HG03575 (cell line): ENCODE measurements around the gene GJB1.
"Not testable (repeated sequence)": the region's sequence is repeated elsewhere in the genome, so short reads cannot be mapped to it uniquely, and the experiment has no call there.

Source experiments
- ATAC-seq: cut with Tn5 transposase; IDR thresholded peaks from one replicate; pipeline ENCODE4 v1.9.1; 2021; ENCODE audit not compliant: unreplicated experiment, insufficient number of reproducible peaks, low FRiP score; ENCODE audit errors: extremely low read depth

Gene GJB1

GRCh38 chrX:71222929-71223328, at the start of gene GJB1:
GJB1 (plus strand) TSS chrX:71223224; CDS start chrX:71223708, 484 bp downstream.
- no peak for ATAC-seq

- ATAC-seq: no peak
Observed at GRCh38 chrX:71173440-71173839, 49.6 kb upstream of the GJB1 start.

- no peak for ATAC-seq
Observed at GRCh38 chrX:71174795-71175194, 48.2 kb upstream of the GJB1 start.

DNA sequence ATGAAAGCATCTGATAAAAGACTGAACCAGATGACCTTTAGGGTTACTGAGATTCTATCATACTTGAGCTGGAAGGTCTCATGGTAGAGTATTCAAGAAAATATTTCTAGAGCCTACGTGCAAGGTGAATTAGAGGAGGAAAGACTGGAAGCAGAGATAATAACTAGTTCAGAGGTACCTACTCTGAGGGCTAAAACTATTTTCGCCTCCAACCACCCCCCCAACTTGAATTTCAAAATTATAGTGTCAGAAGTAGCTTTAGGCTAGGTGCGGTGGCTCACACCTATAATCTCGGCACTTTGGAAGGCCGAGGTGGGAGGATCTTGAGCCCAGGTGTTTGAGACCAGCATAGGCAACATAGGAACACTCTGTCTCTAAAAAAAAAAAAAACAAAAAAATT, 47.5 kb upstream of the GJB1 start:
- ATAC-seq: no peak

DNA sequence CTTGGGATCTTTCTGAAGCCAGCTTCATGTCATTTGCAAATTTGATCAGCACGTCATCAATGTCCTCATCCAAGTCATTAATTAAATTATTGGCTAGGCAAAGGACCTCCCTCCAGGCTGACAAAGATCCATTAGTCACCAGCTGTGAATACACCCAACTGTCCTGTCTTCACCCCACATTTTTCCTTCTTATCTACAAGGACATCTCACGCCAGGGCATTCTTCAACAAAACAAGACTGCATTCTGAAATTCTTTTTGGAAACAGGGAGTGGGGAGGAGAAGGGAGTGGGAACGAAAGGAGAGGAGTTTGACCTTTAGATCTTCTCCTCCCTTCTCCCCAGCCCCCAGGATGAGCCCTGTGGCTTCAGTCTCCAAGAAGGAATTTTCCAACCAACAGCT, 45.7 kb upstream of the GJB1 start:
- ATAC-seq: no peak

DNA sequence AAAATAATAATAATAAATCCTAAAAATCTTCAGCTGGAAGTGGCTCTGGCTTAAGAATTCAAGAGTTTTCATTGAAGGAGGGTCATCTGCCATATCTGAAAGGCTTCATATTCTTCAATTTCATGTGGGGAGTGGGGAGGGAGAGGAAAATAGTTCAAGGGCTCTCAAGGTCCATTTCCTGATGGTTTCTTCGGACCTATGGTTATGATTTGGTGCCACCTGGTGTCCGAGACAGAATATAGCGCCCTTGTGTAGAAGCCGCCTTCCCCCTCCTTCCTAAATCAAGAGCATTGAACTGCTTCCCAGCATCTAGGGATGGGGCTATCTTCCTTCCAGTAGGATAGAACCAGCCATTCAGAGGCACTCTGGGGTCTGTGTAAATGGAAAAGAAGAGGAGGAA, 44.1 kb upstream of the GJB1 start:
- no peak for ATAC-seq

- not testable (repeated sequence) for ATAC-seq
Observed at GRCh38 chrX:71180579-71181265, 42.3 kb upstream of the GJB1 start.

DNA sequence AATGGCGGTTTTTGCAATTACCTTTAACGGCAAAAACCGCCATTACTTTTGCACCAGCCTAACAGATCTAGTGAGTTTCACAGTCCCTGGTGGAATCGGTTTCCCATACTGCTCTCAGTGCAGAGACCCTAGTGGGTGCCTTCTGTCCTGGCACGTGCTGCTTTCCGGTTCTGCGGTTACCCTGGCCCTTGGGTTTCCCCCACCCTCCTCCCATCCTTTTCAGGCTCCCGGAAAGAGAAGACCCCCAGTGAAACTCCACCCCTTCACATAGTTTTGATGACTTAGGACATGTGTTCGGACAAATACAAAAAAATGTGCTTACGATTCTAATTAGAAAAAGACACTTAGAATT, 41.5 kb upstream of the GJB1 start:
- ATAC-seq: peak; percentile 16

GRCh38 chrX:71181910-71182799, 40.9 kb upstream of the GJB1 start:
- peak; percentile 78 for ATAC-seq

- ATAC-seq: no peak
Observed at GRCh38 chrX:71182871-71183270, 40.2 kb upstream of the GJB1 start.

DNA sequence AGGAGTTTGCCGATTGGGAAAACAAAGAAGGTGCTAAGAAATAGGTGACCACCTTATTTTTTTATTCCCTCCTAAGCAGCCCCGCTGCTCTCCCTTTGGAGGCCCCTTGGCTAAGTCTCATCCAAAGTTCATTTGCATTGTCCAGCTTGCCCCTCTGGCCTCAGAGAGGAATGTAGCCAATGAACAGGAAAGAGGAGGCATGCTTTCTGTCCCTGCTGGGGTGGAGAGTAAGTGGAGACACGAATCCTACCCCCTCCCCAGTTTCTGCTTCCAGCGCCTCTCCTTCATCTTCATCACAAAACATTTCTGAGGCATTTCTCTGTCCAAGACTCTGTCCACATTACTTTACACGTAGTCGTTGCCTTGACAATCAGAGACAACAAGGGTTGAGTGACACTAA, 39.7 kb upstream of the GJB1 start:
- ATAC-seq: no peak

DNA sequence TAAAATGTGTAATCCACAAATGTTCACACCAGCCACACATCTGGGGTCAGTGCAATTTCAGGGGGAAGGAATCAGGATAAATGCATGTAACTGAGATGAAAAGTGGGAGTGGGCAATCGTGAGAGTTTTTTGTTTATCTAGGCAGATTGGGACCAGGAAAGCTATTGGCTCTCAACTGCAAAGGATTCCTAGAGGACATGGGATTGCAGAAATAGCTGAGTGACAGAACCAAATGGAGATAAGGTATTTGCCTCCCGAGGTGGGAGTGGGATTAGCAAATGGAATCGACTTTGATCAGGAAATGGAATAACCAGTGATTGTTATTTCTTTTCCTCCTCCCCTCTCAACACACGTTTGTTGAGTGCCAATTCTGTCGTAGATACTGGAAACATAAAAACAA, 38.9 kb upstream of the GJB1 start:
- no peak for ATAC-seq

DNA sequence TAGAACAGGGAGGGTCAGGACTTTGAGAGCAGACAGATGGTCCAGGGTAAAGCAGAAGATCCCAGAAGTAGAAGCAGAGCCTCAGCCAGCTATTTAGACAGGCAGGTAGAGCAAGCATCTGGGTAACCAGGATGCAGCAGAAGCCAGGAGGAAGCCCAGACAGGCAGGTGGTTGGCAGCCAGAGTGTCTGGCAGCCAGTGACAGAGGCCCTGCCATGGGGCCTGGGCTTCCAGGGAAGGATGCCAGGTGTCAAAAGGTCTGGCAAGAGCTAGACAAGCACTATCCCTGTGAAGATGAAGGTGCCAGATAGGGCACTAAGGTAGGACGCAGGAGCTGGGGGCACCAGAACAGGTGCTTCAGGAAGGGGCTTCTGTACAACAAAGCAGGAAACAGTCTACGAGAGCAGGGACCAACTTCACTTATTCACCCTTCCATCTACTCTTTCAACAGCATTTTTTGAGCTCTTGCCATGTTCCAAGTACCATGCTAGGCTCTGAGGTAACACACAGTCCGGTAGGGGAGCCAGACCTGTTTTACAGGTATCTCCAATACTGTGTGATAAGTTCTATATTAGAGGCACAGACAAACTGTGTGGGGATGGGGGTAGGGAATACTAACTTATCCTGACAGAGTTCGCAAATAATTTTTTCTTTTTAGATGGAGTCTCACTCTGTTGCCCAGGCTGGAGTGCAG, 38.1 kb upstream of the GJB1 start:
- ATAC-seq: no peak

DNA sequence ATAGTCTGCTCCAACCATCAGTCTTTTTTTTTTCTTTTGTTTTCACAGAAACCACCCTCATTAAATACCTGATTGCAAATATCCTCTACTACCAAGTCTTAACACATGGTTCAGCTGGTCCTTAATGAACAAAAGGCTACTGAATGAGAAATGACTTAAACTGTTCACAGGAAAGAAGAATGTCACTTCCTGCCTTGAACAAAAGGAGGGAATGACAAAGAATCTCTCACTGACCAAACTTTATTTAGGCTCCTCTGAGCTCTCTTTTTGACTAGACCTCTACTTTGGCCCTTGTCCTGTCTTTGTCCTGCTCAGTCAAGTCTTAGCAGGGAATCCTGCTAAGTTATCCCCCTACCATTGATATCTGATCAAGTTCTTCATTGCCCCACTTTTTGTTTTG, 31.8 kb upstream of the GJB1 start:
- no peak for ATAC-seq

DNA sequence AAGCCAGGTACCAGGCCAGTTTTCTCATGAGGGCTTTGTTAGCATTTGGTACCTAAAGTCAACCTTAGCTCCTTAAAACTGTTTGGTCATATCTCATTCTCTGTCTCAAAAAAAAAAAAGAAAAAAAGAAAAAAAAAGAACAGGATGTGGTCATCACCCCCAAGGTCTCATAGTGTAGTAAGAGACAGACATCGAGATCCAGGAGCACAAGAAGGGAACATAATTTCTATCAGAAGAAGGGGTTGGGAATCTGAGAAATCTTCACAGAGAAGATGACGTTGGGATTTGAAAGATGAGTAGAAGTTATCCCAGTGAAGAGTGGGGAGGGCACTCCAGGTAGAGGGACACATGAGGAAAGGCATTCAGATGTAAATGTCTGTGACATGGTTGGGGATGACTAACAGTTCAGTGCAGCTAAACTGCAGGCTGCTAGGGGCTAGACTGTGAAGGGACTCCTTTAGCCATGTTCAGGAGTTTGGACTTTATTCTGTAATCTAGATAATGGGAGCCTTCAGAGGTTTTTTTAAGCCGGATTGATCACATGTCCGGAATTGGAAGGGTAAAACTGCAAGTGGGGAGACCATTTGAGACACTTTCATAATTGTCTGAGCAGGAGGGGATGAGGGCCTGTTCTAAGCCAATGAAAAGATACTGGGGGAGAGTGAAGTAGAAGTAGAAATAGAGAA, 26.9 kb upstream of the GJB1 start:
- ATAC-seq: no peak

DNA sequence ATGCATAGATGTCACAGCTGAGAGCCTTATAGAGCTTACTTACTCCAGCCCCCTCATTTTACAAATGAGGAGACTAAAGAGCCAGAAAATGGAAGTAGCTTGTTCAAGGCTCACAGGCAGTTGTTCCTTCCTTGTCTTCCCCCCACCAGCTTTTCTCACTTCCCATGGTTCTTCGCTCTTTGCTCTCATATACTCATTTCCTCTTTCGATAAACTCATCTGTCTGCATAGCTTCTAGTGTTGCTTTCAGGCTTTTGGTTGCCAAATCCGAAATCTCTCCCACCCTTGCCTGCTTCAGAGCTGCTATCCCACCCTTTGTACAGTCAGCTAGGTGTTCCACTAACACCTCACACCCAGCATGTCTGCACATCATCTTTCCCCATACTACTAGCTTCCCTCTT, 25.0 kb upstream of the GJB1 start:
- ATAC-seq: peak; percentile 60

- no peak for ATAC-seq
Observed at GRCh38 chrX:71199252-71200008, 23.6 kb upstream of the GJB1 start.

- no peak for ATAC-seq
Observed at GRCh38 chrX:71210816-71211215, 12.2 kb upstream of the GJB1 start.

DNA sequence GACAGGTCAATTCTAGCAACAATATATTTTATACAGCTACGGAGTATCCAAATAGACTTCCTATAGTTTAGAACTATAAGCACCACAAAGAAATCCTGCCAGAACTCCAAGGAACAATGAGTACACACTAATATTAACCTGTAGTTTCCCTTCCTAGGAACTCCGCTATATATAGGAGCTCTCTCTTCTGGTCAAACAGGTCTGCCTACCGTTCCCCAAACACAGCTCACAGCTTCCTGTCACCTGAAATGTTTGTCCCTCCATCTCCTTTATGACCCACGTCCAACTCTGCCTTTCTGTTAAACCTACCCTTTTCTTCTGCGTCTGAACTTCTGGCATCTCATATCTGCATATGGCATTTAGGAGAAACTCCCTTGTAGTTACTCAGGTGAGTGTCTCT, 10.5 kb upstream of the GJB1 start:
- ATAC-seq: no peak
